Measurements from ENCODE around the gene LCMT1. TPM values are rescaled to one million over a fixed set of nuclear protein-coding genes. Genes with fewer than 3 reads are reported as not detected.

LCMT1 gene
- total and polyA plus RNA-seq, 2 of the 4 experiments (the other 2 are of a cell fraction) = 33.1 to 60.4 TPM

- Histone ChIP-seq H4K20me1 (ENCODE audit: insufficient read depth, low read length) (no peaks in the 10 kb centered on the region; the same call in 1 of the 2 replicates), H3K79me1 (ENCODE audit: low read depth in 1 of 2, low read length in 2 of 2) (peaks cover 3 to 8% of the 10 kb centered on the region in 2 experiments; a peak in 2 of 4 replicates), H3K9me3 (ENCODE audit: control insufficient read depth, insufficient read depth, low read length) (no peaks in the 10 kb centered on the region), H3K4me2 (ENCODE audit: low read depth, low read length) (no peak overlapping the region), H3K4me1 (ENCODE audit: control insufficient read depth, insufficient read depth, low read length) (peaks cover 8% of the 10 kb centered on the region), H4K91ac (ENCODE audit: insufficient read depth, low read depth, low read length) (no peak overlapping the region), H2BK20ac (ENCODE audit: low read depth, low read length) (no peak overlapping the region), H2AK5ac (ENCODE audit: low read depth, low read length) (peak overlapping the region; percentile 51; the same call in 1 of the 2 replicates), H3K27ac (ENCODE audit: insufficient read depth, low read length) (no peak overlapping the region), H3K27me3 (ENCODE audit: control insufficient read depth, insufficient read depth, low read length) (no peaks in the 10 kb centered on the region), H4K5ac (ENCODE audit: low read depth, low read length) (peak overlapping the region; percentile 94; the same call in 1 of the 2 replicates), H3K18ac (ENCODE audit: low read depth, low read length) (no peak overlapping the region), H3K9ac (ENCODE audit: low read depth, low read length) (no peak overlapping the region), H3K4ac (ENCODE audit: low read depth, low read length) (peak overlapping the region; percentile 35; the same call in 1 of the 2 replicates), H3K9me1 (ENCODE audit: insufficient read depth, low read length) (peaks cover 14% of the 10 kb centered on the region), H3K14ac (replicated peaks; ENCODE audit: low read depth, low read length) (no peak overlapping the region), H3K23ac (ENCODE audit: low read depth, low read length) (no peak overlapping the region), H2BK120ac (ENCODE audit: low read depth, low read length) (0 out of 2 replicates have a peak overlapping the region, but pooled peaks have one; percentile 3), H4K8ac (ENCODE audit: low read depth in 2 of 2, low read length in 2 of 2) (peak overlapping the region; percentile 84 to 96; a peak in 3 of 4 replicates), H2BK5ac (ENCODE audit: low read depth, low read length, poor library complexity, severe bottlenecking) (no peak overlapping the region), H3K36me3 (ENCODE audit: control insufficient read depth, insufficient read depth, low read length) (no peaks in the 10 kb centered on the region), H2AK9ac (replicated peaks; ENCODE audit: low read depth, low read length, poor library complexity) (peak overlapping the region; percentile 59), H2BK15ac (ENCODE audit: low read depth, low read length) (peak overlapping the region; percentile 44; the same call in 1 of the 3 replicates), H3K4me3 (ENCODE audit: insufficient read depth, low read depth, low read length) (no peak overlapping the region), H2AFZ (replicated peaks; ENCODE audit: low read length, poor library complexity) (peak overlapping the region; percentile 89), H3K56ac (ENCODE audit: extremely low read depth, insufficient read depth, low read length) (no peak overlapping the region)
- ChIA-PET POLR2A (ENCODE audit: unreplicated experiment) (no interaction called here), CTCF (no interaction called here)
- DNase-seq = no peak
- no peak for ATAC-seq (ENCODE audit: low read depth)
- TF ChIP-seq POLR2A (IDR thresholded peaks at IDR 0.05; ENCODE audit: low read depth, low read length) (no peak), RFX5 (IDR thresholded peaks at IDR 0.05; ENCODE audit: low read depth, low read length) (no peak), CTCF (conservative IDR thresholded peaks at IDR 0.05; ENCODE audit: low read depth, low read length) (no peak), RAD21 (IDR thresholded peaks at IDR 0.05; ENCODE audit: low read length) (no peak), RCOR1 (IDR thresholded peaks at IDR 0.05; ENCODE audit: insufficient replicate concordance, low read length) (no peak), USF2 (IDR thresholded peaks at IDR 0.05; ENCODE audit: low read depth, low read length) (no peak), CEBPB (IDR thresholded peaks at IDR 0.05; ENCODE audit: low read depth, low read length) (no peak), CHD1 (IDR thresholded peaks at IDR 0.05; ENCODE audit: low read depth, low read length) (no peak), BHLHE40 (IDR thresholded peaks at IDR 0.05; ENCODE audit: low read depth, low read length) (no peak), MXI1 (IDR thresholded peaks at IDR 0.05; ENCODE audit: borderline replicate concordance, low read depth, low read length) (no peak), MAZ (IDR thresholded peaks at IDR 0.05; ENCODE audit: borderline replicate concordance, low read depth, low read length) (no peak), MAFK (IDR thresholded peaks at IDR 0.05; ENCODE audit: low read depth, low read length) (no peak), NFE2L2 (IDR thresholded peaks at IDR 0.05; ENCODE audit: low read depth, low read length) (no peak), FOS (IDR thresholded peaks at IDR 0.05; ENCODE audit: low read depth, low read length) (no peak)
- intact Hi-C loops (cut with micrococcal nuclease) (no loop called here), dilution Hi-C loops (cut with HindIII; ENCODE audit: low sequenced_read_pairs, unreplicated experiment) (no loop called here), in situ Hi-C loops (cut with MboI; ENCODE audit: low sequenced_read_pairs) (no loop called here)
- BruUV-seq (replicated peaks) = no TSS peak
- WGBS, 2 experiments (ENCODE audit: extremely low coverage in 2 of 2, insufficient read length in 1 of 2) = 88% methylated on average over 8 of the region's 8 CpGs; no CpG with 5 or more reads in 1 of the 2 experiments
These were observed 45.6 kb upstream of the LCMT1 start for GRCh38 chr16:25065899-25066298.

Data from IMR-90 (cell line).